ENCODE results near the gene TSFM. TPM values are rescaled to one million over a fixed set of nuclear protein-coding genes. Genes with fewer than 3 reads are reported as not detected.

The TSFM gene
- total RNA-seq, 2 experiments from 2014 or later, result 25.8 to 26.9 TPM

GRCh38 chr12:57836442-57837375 lies 54.1 kb downstream of the TSFM start:
- H3K36me3 ChIP-seq (ENCODE audit: insufficient read depth, low read length), result peaks cover 14% of the 10 kb centered on the region
- ATAC-seq (ENCODE audit: poor library complexity) (peak; percentile 15), DNase-seq (peak in 6 of 14 experiments; percentile 26 to 73 (median 54))
- H3K27ac Mint-ChIP-seq, result peak overlapping the region; percentile 92
- no peaks in the 10 kb centered on the region for H3K27me3 ChIP-seq (ENCODE audit: control insufficient read depth in 1 of 2, insufficient read depth in 2 of 2, low read length in 2 of 2)
- H3K27ac ChIP-seq (ENCODE audit: low read depth in 1 of 2, low read length in 2 of 2), result peak overlapping the region; percentile 71 to 79
- H3K4me1 Mint-ChIP-seq (ENCODE audit: low read depth), result peaks cover 98% of the 10 kb centered on the region
- intact Hi-C loops (cut with DNase I, micrococcal nuclease), result no loop called here
- no peaks in the 10 kb centered on the region for H3K9me3 ChIP-seq (ENCODE audit: control insufficient read depth in 1 of 2, insufficient read depth in 1 of 2, low read length in 2 of 2)
- no peaks in the 10 kb centered on the region for H3K9me3 Mint-ChIP-seq
- H3K36me3 Mint-ChIP-seq (ENCODE audit: low read depth), result peaks cover 1% of the 10 kb centered on the region
- H3K27me3 Mint-ChIP-seq, result no peaks in the 10 kb centered on the region
- peaks cover 99% of the 10 kb centered on the region for H3K4me1 ChIP-seq (ENCODE audit: insufficient read depth, low read length)
- ChIA-PET CTCF (interaction anchor here (1.6 to 2.9 kb wide), 2 partner anchors 11 to 80 kb away, joined by 4 to 9 read pairs; partner anchors contain the start of gene CTDSP2), POLR2A (interaction anchor here (0.6 to 4.6 kb wide), 8 partner anchors 10 to 95 kb away, joined by 3 to 47 read pairs (median 4); partner anchors contain the start of genes CTDSP2 and EEF1AKMT3)
- H3K4me3 ChIP-seq (ENCODE audit: low read length), result peak overlapping the region; percentile 31
- no peak for TF ChIP-seq CTCF (IDR thresholded peaks at IDR 0.05)
- peak overlapping the region; percentile 74 for H3K4me3 Mint-ChIP-seq

- no peaks in the 10 kb centered on the region for H3K9me3 Mint-ChIP-seq
- TF ChIP-seq CTCF (IDR thresholded peaks at IDR 0.05), result no peak
- Histone ChIP-seq H3K27me3 (ENCODE audit: control insufficient read depth in 1 of 2, insufficient read depth in 2 of 2, low read length in 2 of 2) (no peaks in the 10 kb centered on the region), H3K9me3 (ENCODE audit: control insufficient read depth in 1 of 2, insufficient read depth in 1 of 2, low read length in 2 of 2) (no peaks in the 10 kb centered on the region), H3K4me3 (ENCODE audit: low read length) (no peak overlapping the region), H3K4me1 (ENCODE audit: insufficient read depth, low read length) (peaks cover 97% of the 10 kb centered on the region), H3K27ac (ENCODE audit: low read depth in 1 of 2, low read length in 2 of 2) (peak overlapping the region; percentile 55 to 74), H3K36me3 (ENCODE audit: insufficient read depth, low read length) (peaks cover 14% of the 10 kb centered on the region)
- no peaks in the 10 kb centered on the region for H3K27me3 Mint-ChIP-seq
- peaks cover 98% of the 10 kb centered on the region for H3K4me1 Mint-ChIP-seq (ENCODE audit: low read depth)
- H3K27ac Mint-ChIP-seq, result peak overlapping the region; percentile 92
- intact Hi-C loops (cut with DNase I, micrococcal nuclease), result no loop called here
- peaks cover 9% of the 10 kb centered on the region for H3K36me3 Mint-ChIP-seq (ENCODE audit: low read depth)
- ATAC-seq (ENCODE audit: poor library complexity) (peak; percentile 72), DNase-seq (peak in 5 of 14 experiments; percentile 23 to 66 (median 36))
- H3K4me3 Mint-ChIP-seq, result peak overlapping the region; percentile 68
- ChIA-PET CTCF (interaction anchor here (2.3 to 2.9 kb wide), 2 partner anchors 9 to 67 kb away, joined by 8 to 9 read pairs; partner anchors contain the start of gene CTDSP2), POLR2A (interaction anchor here (0.8 to 4.6 kb wide), 8 partner anchors 8 to 96 kb away, joined by 3 to 47 read pairs (median 4); partner anchors contain the start of genes CTDSP2 and EEF1AKMT3)
Measured at GRCh38 chr12:57837864-57838562, 55.4 kb downstream of the TSFM start.

All from CD4-positive, alpha-beta T cell (primary cell).